HCT116 (cell line): Measurements from ENCODE around the gene ARL15. TPM values are rescaled to one million over a fixed set of nuclear protein-coding genes. Genes with fewer than 3 reads are reported as not detected.
"Not testable (repeated sequence)": the region's sequence is repeated elsewhere in the genome, so short reads cannot be mapped to it uniquely, and the experiment has no call there.

ENCODE experiments used
- ATAC-seq: fragments of 200-7000 bp; cut with Tn5 transposase; 2 replicates; pipeline ENCODE4 v1.9.1; 2020; ENCODE audit warnings: mild to moderate bottlenecking, moderate library complexity
- BruUV-seq: library from RNA; stranded (reverse); fragments of 400-500 nt; replicated peaks from 2 replicates; lab custom pipeline; 2021; lab: Mats Ljungman, UMichigan
- CTCF ChIA-PET: fragments of 300-600 bp; sonication (Branson Sonifier 250); formaldehyde crosslinking; loops from one replicate; lab custom pipeline; 2021; ENCODE audit warnings: antibody characterized with exemption; lab: Charles Lee
- POLR2A ChIA-PET: fragments of 300-600, 350-600 bp; sonication (Branson Sonifier 250); formaldehyde crosslinking; loops from one replicate; lab custom pipeline; 2021; ENCODE audit warnings: antibody characterized with exemption; lab: Charles Lee
- RAD21 ChIA-PET, 2 experiments: fragments of 300-600 bp; sonication (Branson Sonifier 250); formaldehyde crosslinking; loops; one replicate each; lab custom pipeline; 2023; ENCODE audit warnings: low total read pairs in 2 of 2; ENCODE audit not compliant: uncharacterized antibody in 2 of 2, unreplicated experiment in 2 of 2, low non-redundant PET in 1 of 2; lab: Charles Lee
- DNase-seq: peaks from one replicate; pipeline ENCODE4 v3.0.0-alpha.2; 2010; ENCODE audit warnings: low read depth, low spot score
- H2AFZ ChIP-seq: fragments of 200-600 bp; shearing (Covaris generic), sonication (generic); 2 replicates; pipeline ENCODE4 v1.6.1; 2017; ENCODE audit warnings: low read depth, mixed run types, mixed read lengths, antibody characterized with exemption, low read length; ENCODE audit not compliant: poor library complexity, severe bottlenecking
- H3K27ac ChIP-seq: 2 replicates; pipeline ENCODE4 v1.5.1; 2012; ENCODE audit warnings: low read depth, low read length
- H3K27me3 ChIP-seq: fragments of 200-600 bp; sonication (generic); 2 replicates; pipeline ENCODE4 v1.6.1; 2016; ENCODE audit warnings: mixed run types, low read length, mixed read lengths; ENCODE audit not compliant: insufficient read depth
- H3K36me3 ChIP-seq, 2 experiments: fragments of 200-500 bp in 1 of 2; fragments of 200-600 bp in 1 of 2; sonication (Bioruptor generic) in 1 of 2; sonication (generic) in 1 of 2; 2 replicates each; pipeline versions ENCODE4 v1.5.1 to v1.6.1; 2014 to 2016; ENCODE audit warnings: low read length in 2 of 2, inconsistent platforms in 1 of 2, mixed read lengths in 1 of 2, mixed run types in 1 of 2; ENCODE audit not compliant: insufficient read depth in 2 of 2, control insufficient read depth in 1 of 2
- H3K4me1 ChIP-seq, 2 experiments: fragments of 200-600 bp in 1 of 2; sonication (generic) in 1 of 2; 2 replicates each; pipeline versions ENCODE4 v1.5.1 to v1.6.1; 2012 to 2017; ENCODE audit warnings: low read length in 2 of 2, inconsistent platforms in 1 of 2, mild to moderate bottlenecking in 1 of 2, mixed read lengths in 1 of 2, mixed run types in 1 of 2, moderate library complexity in 1 of 2; ENCODE audit not compliant: insufficient read depth in 2 of 2, control insufficient read depth in 1 of 2
- H3K4me2 ChIP-seq: fragments of 200-600 bp; sonication (generic); 2 replicates; pipeline ENCODE4 v1.6.1; 2017; ENCODE audit warnings: mixed run types, low read length, mixed read lengths
- H3K4me3 ChIP-seq, 2 experiments: fragments of 200-600 bp in 1 of 2; sonication (generic) in 1 of 2; replicated peaks in 1 of 2; 2 replicates each; pipeline ENCODE4 v1.5.1; 2011 to 2016; ENCODE audit warnings: low read length in 2 of 2, control low read depth in 1 of 2, low read depth in 1 of 2, mild to moderate bottlenecking in 1 of 2, mixed read lengths in 1 of 2, mixed run types in 1 of 2
- H3K79me2 ChIP-seq: fragments of 200-600 bp; sonication (generic); 2 replicates; pipeline ENCODE4 v1.6.1; 2017; ENCODE audit warnings: mild to moderate bottlenecking, mixed run types, low read length, moderate library complexity, mixed read lengths; ENCODE audit not compliant: insufficient read depth
- H3K9ac ChIP-seq: fragments of 200-600 bp; sonication (generic); 2 replicates; pipeline ENCODE4 v1.6.1; 2016; ENCODE audit warnings: low read length, mixed read lengths
- H3K9me2 ChIP-seq: fragments of 200-600 bp; sonication (generic), shearing (Covaris generic); 2 replicates; pipeline ENCODE4 v1.6.1; 2017; ENCODE audit warnings: mixed run types, mild to moderate bottlenecking, moderate library complexity; ENCODE audit not compliant: insufficient read depth
- H3K9me3 ChIP-seq, 2 experiments: fragments of 200-500 bp in 1 of 2; fragments of 200-600 bp in 1 of 2; sonication (Bioruptor generic) in 1 of 2; sonication (generic) in 1 of 2; 2 replicates each; pipeline ENCODE4 v1.6.1; 2014 to 2017; ENCODE audit warnings: low read length in 2 of 2, mixed read lengths in 2 of 2, inconsistent platforms in 1 of 2, low read depth in 1 of 2, mild to moderate bottlenecking in 1 of 2, mixed run types in 1 of 2, moderate library complexity in 1 of 2; ENCODE audit not compliant: control insufficient read depth in 1 of 2, insufficient read depth in 1 of 2
- H4K20me1 ChIP-seq: fragments of 200-600 bp; sonication (generic), shearing (Covaris generic); 2 replicates; pipeline ENCODE4 v1.6.1; 2017; ENCODE audit warnings: mixed run types, mild to moderate bottlenecking, moderate library complexity; ENCODE audit not compliant: insufficient read depth
- ATF3 ChIP-seq: IDR thresholded peaks from 2 replicates; pipeline ENCODE4 v1.6.1; 2012
- CTCF ChIP-seq, 3 experiments: fragments of 200-600 bp in 1 of 3; sonication (generic) in 1 of 3; IDR thresholded peaks in 2 of 3; conservative IDR thresholded peaks in 1 of 3; 2 replicates each; pipeline ENCODE4 v1.5.1; 2012 to 2017; ENCODE audit warnings: low read depth in 2 of 3, low read length in 2 of 3, antibody characterized with exemption in 1 of 3, borderline replicate concordance in 1 of 3, control low read depth in 1 of 3, mild to moderate bottlenecking in 1 of 3, mixed read lengths in 1 of 3, mixed run types in 1 of 3, moderate library complexity in 1 of 3; ENCODE audit not compliant: insufficient read depth in 1 of 3
- EGR1 ChIP-seq: IDR thresholded peaks from 2 replicates; pipeline ENCODE4 v1.6.1; 2012; ENCODE audit warnings: low read depth
- ELF1 ChIP-seq: IDR thresholded peaks from 2 replicates; pipeline ENCODE4 v1.6.1; 2012; ENCODE audit warnings: low read depth, borderline replicate concordance
- EZH2 ChIP-seq: fragments of 200-600 bp; sonication (generic); IDR thresholded peaks from 2 replicates; pipeline ENCODE4 v1.6.1; 2017; ENCODE audit warnings: antibody characterized with exemption, mixed run types
- POLR2A ChIP-seq: IDR thresholded peaks from 2 replicates; pipeline ENCODE4 v1.7.0; 2011; ENCODE audit warnings: borderline replicate concordance; ENCODE audit not compliant: insufficient read depth, insufficient read length; ENCODE audit errors: extremely low read depth
- RAD21 ChIP-seq: IDR thresholded peaks from 2 replicates; pipeline ENCODE4 v1.6.1; 2012; ENCODE audit warnings: low read depth, mild to moderate bottlenecking
- SRF ChIP-seq: IDR thresholded peaks from 2 replicates; pipeline ENCODE4 v1.6.1; 2012; ENCODE audit warnings: low read depth
- TCF7L2 ChIP-seq: IDR thresholded peaks from 2 replicates; pipeline ENCODE4 v1.7.0; 2011; ENCODE audit warnings: borderline replicate concordance, inconsistent platforms; ENCODE audit not compliant: insufficient read depth, insufficient read length; ENCODE audit errors: extremely low read depth
- YY1 ChIP-seq: IDR thresholded peaks from 2 replicates; pipeline ENCODE4 v1.6.1; 2011; ENCODE audit warnings: low read length, low read depth, moderate library complexity, mild to moderate bottlenecking; ENCODE audit not compliant: insufficient replicate concordance; ENCODE audit errors: extremely low read depth
- ZBTB33 ChIP-seq: IDR thresholded peaks from 2 replicates; pipeline ENCODE4 v1.6.1; 2011; ENCODE audit warnings: mild to moderate bottlenecking, low read length, moderate library complexity; ENCODE audit not compliant: insufficient replicate concordance; ENCODE audit errors: extremely low read depth
- ZNF274 ChIP-seq: fragments of 200-500 bp; sonication (Bioruptor generic); IDR thresholded peaks from 2 replicates; pipeline ENCODE4 v1.6.1; 2014; ENCODE audit warnings: mild to moderate bottlenecking, low read depth, low read length, inconsistent platforms
- intact Hi-C: fragments of 100-400 bp; cut with micrococcal nuclease; formaldehyde crosslinking; loops from 2 replicates; pipeline ENCODE4 v1.10.0; 2022
- total RNA-seq: library from RNA; stranded (reverse); gene quantifications from one replicate; pipeline ENCODE4 v1.2.1, GENCODE V29; 2021; ENCODE audit not compliant: unreplicated experiment

Gene ARL15
- total RNA-seq, 1 experiment from 2014 or later: 15.0 TPM

GRCh38 chr5:54045077-54045792 is 265.1 kb downstream of the ARL15 start:
- Histone ChIP-seq H3K4me1 (no peaks in the 10 kb centered on the region), H3K36me3 (no peaks in the 10 kb centered on the region), H3K27me3 (no peaks in the 10 kb centered on the region), H3K9me2 (no peaks in the 10 kb centered on the region), H3K9me3 (no peaks in the 10 kb centered on the region), H3K9ac (no peak overlapping the region), H2AFZ (no peak overlapping the region), H3K4me2 (no peak overlapping the region), H3K27ac (no peak overlapping the region), H4K20me1 (no peaks in the 10 kb centered on the region), H3K4me3 (no peak overlapping the region), H3K79me2 (no peaks in the 10 kb centered on the region)
- intact Hi-C loops: no loop called here
- CTCF ChIA-PET: no interaction called here
- BruUV-seq: no TSS peak
- POLR2A ChIA-PET: no interaction called here
- ATAC-seq: no peak
- no peak for DNase-seq
- RAD21 ChIA-PET: no interaction called here
- TF ChIP-seq POLR2A (no peak), RAD21 (no peak), ZBTB33 (no peak), CTCF (IDR thresholded peaks at IDR 0.05 in 2 of 3, conservative IDR thresholded peaks at IDR 0.05 in 1 of 3; ENCODE audit: borderline replicate concordance in 1 of 3, insufficient read depth in 1 of 3, low read depth in 2 of 3, low read length in 2 of 3) (no peak), ATF3 (no peak), EZH2 (no peak), SRF (no peak), TCF7L2 (no peak), EGR1 (no peak), ELF1 (no peak), ZNF274 (no peak), YY1 (no peak)

GRCh38 chr5:54044276-54044675 is 266.1 kb downstream of the ARL15 start:
- H3K4me1 ChIP-seq, H3K4me2 ChIP-seq, DNase-seq, RAD21 ChIA-PET, H3K4me3 ChIP-seq, H4K20me1 ChIP-seq, H3K9me2 ChIP-seq, H3K27ac ChIP-seq, CTCF ChIA-PET, H3K9me3 ChIP-seq, POLR2A ChIA-PET, H3K9ac ChIP-seq, intact Hi-C loops, BruUV-seq, H3K36me3 ChIP-seq, H2AFZ ChIP-seq, ATAC-seq, H3K79me2 ChIP-seq, H3K27me3 ChIP-seq: not testable (repeated sequence)
